GF-D8 (cell line): ENCODE data around the gene COG6.

Experiments used
- DNase-seq: peaks from one replicate; lab custom pipeline; 2025; lab: John Stamatoyannopoulos, UW

COG6 gene

GRCh38 chr13:39682310-39682709 lies 26.8 kb downstream of the COG6 start:
- DNase-seq: no peak

GRCh38 chr13:39682788-39683187 lies 27.3 kb downstream of the COG6 start:
- DNase-seq: no peak

- peak; percentile 44 for DNase-seq
Measured at GRCh38 chr13:39684531-39685137, 29.2 kb downstream of the COG6 start.

GRCh38 chr13:39685652-39686051 lies 30.2 kb downstream of the COG6 start:
- DNase-seq: peak; percentile 47

GRCh38 chr13:39688278-39688677 lies 32.8 kb downstream of the COG6 start:
- no peak for DNase-seq

- no peak for DNase-seq
Measured at GRCh38 chr13:39688699-39689405, 33.4 kb downstream of the COG6 start.

- no peak for DNase-seq
Measured at GRCh38 chr13:39692660-39693438, 37.4 kb downstream of the COG6 start.

GRCh38 chr13:39699274-39699673 lies 43.8 kb downstream of the COG6 start:
- DNase-seq: no peak

GRCh38 chr13:39712626-39713025 lies 57.2 kb downstream of the COG6 start:
- no peak for DNase-seq

- no peak for DNase-seq
Measured at GRCh38 chr13:39729156-39729555, 73.7 kb downstream of the COG6 start.

GRCh38 chr13:39734952-39735351 lies 79.5 kb downstream of the COG6 start:
- DNase-seq: no peak

- DNase-seq: no peak
Measured at GRCh38 chr13:39737047-39737446, 81.6 kb downstream of the COG6 start.

- DNase-seq: no peak
Measured at GRCh38 chr13:39740761-39741160, 85.3 kb downstream of the COG6 start.

- DNase-seq: no peak
Measured at GRCh38 chr13:39748961-39749360, 93.5 kb downstream of the COG6 start.

- no peak for DNase-seq
Measured at GRCh38 chr13:39749528-39749927, 94.1 kb downstream of the COG6 start.

- DNase-seq: no peak
Measured at GRCh38 chr13:39751805-39752204, 96.3 kb downstream of the COG6 start.

- no peak for DNase-seq
Measured at GRCh38 chr13:39760521-39760920, 105.1 kb downstream of the COG6 start.

GRCh38 chr13:39765801-39766463 lies 110.5 kb downstream of the COG6 start:
- DNase-seq: no peak

GRCh38 chr13:39766464-39767158 lies 111.1 kb downstream of the COG6 start:
- DNase-seq: no peak

GRCh38 chr13:39767791-39768517 lies 112.5 kb downstream of the COG6 start:
- no peak for DNase-seq

- DNase-seq: no peak
Measured at GRCh38 chr13:39768962-39769361, 113.5 kb downstream of the COG6 start.
